HG03159 (cell line): ENCODE measurements around the gene AP5Z1.
"Not testable (repeated sequence)": the region's sequence is repeated elsewhere in the genome, so short reads cannot be mapped to it uniquely, and the experiment has no call there.

ENCODE experiments used
- ATAC-seq: cut with Tn5 transposase; IDR thresholded peaks from one replicate; pipeline ENCODE4 v1.9.1; 2021; ENCODE audit warnings: mild to moderate bottlenecking, moderate library complexity; ENCODE audit not compliant: unreplicated experiment

Gene AP5Z1

DNA sequence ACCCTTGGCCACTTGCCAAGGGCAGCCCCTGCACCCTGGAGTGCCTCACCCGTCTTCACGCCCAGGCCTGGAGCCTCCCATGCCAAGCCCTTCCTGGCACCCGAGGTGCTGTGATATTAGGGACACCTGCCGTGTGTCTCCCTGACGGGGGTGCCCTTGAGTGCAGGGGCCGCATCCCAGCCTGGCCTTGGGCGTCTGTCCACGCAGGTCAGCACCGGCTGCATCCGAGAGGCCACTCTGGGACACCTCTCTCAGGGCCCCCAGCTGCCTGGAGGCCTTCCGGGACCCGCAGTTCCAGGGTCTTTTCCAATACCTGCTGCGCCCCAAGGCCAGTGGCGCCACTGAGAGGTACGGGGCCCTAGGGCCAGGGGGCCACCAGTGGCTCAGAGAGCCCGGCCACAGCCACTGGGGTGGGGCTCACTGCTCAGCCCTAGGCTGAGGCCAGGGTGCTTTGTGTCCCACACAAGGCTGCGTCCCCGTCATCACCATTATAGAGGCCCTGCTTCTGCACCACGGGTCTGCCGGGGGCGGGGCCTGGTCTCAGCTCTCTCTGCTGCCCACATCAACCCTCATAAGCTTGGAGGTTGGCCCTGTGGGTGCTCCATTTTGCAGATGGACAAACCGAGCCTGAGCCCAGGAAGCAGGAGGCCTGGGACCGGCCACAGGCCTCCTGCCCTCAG is 12.7 kb downstream of the AP5Z1 start:
- ATAC-seq: no peak

DNA sequence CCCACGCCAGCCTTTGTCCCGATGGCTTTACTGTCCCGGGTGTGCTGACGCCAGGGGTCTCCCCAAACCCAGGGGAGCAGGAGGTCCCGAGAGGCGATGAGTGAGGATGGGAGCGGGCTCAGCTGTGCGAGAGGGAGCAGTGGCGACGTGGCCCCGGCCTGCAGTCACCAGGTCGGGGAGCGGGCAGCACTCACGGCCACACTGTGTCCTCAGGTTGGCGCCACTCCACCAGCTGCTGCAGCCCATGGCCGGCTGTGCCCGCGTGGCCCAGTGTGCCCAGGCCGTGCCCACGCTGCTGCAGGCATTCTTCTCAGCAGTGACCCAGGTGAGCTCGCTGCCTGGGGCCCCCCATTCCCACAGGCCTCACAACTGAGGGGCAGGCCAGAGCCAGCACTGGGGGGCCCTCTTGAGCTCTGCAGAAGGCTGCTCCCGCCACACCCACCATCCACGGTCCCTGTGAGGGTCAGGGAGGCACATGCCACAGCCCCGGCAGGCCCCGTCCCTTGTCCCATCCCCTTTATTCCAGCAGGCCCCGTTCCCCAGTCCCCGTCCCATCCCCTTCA is 13.3 kb downstream of the AP5Z1 start:
- no peak for ATAC-seq

- no peak for ATAC-seq
Measured at GRCh38 chr7:4789194-4790077, 14.0 kb downstream of the AP5Z1 start.

DNA sequence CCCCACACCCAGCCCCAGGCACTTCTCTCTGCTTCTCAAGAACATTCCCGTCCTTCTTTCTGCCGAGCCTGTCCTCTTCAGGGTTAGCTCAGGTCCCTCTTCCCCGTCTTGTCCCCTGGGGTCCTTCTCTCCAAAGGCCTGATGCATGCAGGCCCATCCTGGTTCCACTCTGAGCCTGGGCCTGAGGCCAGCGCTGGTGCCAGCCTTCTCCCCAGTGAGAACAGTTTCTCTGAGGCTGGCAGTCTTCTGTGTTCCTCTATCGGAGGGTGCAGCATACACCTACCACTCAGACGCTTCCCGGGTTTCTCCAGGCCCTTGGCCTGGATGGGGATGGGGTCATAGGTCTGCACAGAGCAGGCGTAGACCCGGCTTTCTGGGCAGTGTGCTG is 14.6 kb downstream of the AP5Z1 start:
- no peak for ATAC-seq

DNA sequence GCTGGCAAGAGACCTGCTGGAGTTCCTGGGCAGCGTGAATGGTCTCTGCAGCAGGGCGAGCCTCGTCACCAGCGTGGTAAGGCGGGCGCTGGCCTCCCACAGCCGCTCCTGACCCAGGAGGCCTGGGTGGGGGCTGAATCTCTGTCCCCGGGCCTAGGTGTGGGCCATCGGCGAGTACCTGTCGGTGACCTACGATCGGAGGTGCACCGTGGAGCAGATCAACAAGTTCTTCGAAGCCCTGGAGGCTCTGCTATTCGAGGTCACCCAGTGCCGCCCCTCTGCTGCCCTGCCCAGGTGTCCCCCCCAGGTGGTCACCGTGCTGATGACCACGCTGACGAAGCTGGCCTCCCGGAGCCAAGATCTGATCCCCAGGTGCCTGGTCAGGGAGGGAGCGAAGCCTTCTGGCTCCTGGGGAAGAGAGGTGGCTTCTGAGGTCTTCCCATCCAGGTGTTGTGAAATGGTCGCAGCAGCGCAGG is 15.1 kb downstream of the AP5Z1 start:
- no peak for ATAC-seq

DNA sequence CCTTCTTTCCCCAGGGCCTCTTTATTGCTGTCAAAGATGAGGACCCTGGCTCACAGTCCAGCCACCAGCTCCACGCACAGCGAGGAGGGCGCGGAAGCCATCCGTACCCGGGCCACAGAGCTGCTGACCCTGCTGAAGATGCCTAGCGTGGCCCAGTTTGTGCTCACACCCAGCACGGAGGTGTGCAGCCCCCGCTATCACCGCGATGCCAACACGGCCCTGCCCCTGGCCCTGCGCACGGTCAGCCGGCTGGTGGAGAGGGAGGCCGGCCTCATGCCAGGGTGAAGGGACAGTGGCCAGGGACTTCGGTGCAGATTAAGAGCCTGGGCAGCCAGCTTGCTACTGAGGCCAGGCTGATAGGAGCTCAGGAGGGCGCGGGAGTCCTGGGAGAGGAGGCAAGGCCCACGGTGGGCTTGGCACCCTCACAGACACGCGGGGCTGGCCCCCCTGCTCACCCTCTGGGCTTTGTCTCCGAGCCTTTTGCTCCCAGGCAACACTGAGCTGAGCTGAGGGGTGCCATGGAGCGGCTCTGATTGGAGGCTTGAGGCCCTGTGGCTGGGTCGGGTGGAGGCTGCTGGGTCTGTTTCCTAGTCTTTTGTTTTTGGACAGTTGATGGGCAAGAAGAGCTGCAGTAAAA is 15.8 kb downstream of the AP5Z1 start:
- ATAC-seq: no peak

GRCh38 chr7:4791738-4792536 is 16.5 kb downstream of the AP5Z1 start:
- ATAC-seq: peak; percentile 58

GRCh38 chr7:4792537-4793126 is 17.2 kb downstream of the AP5Z1 start:
- no peak for ATAC-seq

GRCh38 chr7:4793385-4793993 is 18.1 kb downstream of the AP5Z1 start:
- ATAC-seq: not testable (repeated sequence)

- not testable (repeated sequence) for ATAC-seq
Measured at GRCh38 chr7:4794171-4794570, 18.7 kb downstream of the AP5Z1 start.

- ATAC-seq: no peak
Measured at GRCh38 chr7:4794591-4795350, 19.3 kb downstream of the AP5Z1 start.

DNA sequence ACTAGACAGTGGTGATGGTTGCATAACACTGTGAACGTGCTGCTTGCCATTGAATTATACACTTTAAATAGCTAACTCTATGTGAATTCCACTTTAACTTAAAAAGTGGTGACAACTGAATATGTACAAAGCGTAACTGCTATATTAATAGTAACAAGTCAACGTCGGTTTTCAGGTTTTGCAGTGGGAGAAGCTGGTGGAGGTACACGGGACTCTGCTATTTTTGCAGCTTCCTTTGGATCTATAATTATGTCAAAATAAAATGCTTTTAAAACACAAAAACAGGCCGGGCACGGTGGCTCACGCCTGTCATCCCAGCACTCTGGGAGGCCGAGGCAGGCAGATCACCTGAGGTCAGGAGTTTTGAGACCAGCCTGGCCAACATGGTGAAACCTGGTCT is 21.0 kb downstream of the AP5Z1 start:
- ATAC-seq: no peak

- peak; percentile 73 for ATAC-seq
Measured at GRCh38 chr7:4797858-4798705, 22.7 kb downstream of the AP5Z1 start.

- no peak for ATAC-seq
Measured at GRCh38 chr7:4798706-4799235, 23.3 kb downstream of the AP5Z1 start.

GRCh38 chr7:4799508-4800268 is 24.3 kb downstream of the AP5Z1 start:
- no peak for ATAC-seq

- ATAC-seq: no peak
Measured at GRCh38 chr7:4800487-4800886, 25.1 kb downstream of the AP5Z1 start.
